RWPE2 (cell line): Measurements from ENCODE around the gene NBPF3.
"Not testable (repeated sequence)": the region's sequence is repeated elsewhere in the genome, so short reads cannot be mapped to it uniquely, and the experiment has no call there.

Source experiments
- ATAC-seq: fragments of 200-7000 bp; cut with Tn5 transposase; 3 replicates; pipeline ENCODE4 v1.9.1; 2021; ENCODE audit warnings: low read depth
- DNase-seq: peaks from one replicate; pipeline ENCODE4 v3.0.0-alpha.2; 2020; ENCODE audit warnings: low spot score
- H3K27ac ChIP-seq: fragments of 450-650 bp; 2 replicates; pipeline ENCODE4 v1.5.1; 2017; ENCODE audit warnings: mild to moderate bottlenecking; ENCODE audit not compliant: poor library complexity, severe bottlenecking
- H3K27me3 ChIP-seq: fragments of 250-450 bp; sonication (Bioruptor Pico); 2 replicates; pipeline ENCODE4 v1.5.1; 2021; ENCODE audit warnings: mild to moderate bottlenecking, moderate library complexity; ENCODE audit not compliant: insufficient read depth, poor library complexity, severe bottlenecking
- H3K36me3 ChIP-seq: fragments of 250-450 bp; sonication (Bioruptor Pico); 2 replicates; pipeline ENCODE4 v1.5.1; 2020; ENCODE audit warnings: low read depth, mild to moderate bottlenecking, moderate library complexity
- H3K4me1 ChIP-seq: fragments of 250-450 bp; sonication (Bioruptor Pico); 2 replicates; pipeline ENCODE4 v1.5.1; 2021; ENCODE audit warnings: mild to moderate bottlenecking, moderate library complexity; ENCODE audit not compliant: insufficient read depth, poor library complexity, severe bottlenecking
- H3K4me3 ChIP-seq: fragments of 250-450 bp; sonication (Bioruptor Pico); 2 replicates; pipeline ENCODE4 v1.5.1; 2021; ENCODE audit warnings: mild to moderate bottlenecking, moderate library complexity; ENCODE audit not compliant: severe bottlenecking
- H3K9me3 ChIP-seq: fragments of 250-450 bp; sonication (Bioruptor Pico); 2 replicates; pipeline ENCODE4 v1.5.1; 2021; ENCODE audit warnings: mild to moderate bottlenecking, moderate library complexity; ENCODE audit not compliant: severe bottlenecking
- CTCF ChIP-seq: fragments of 450-650 bp; IDR thresholded peaks from one replicate; pipeline ENCODE4 v1.5.1; 2017; ENCODE audit warnings: mild to moderate bottlenecking, moderate library complexity; ENCODE audit not compliant: poor library complexity, severe bottlenecking

The NBPF3 gene

GRCh38 chr1:21514245-21514644 lies 74.3 kb downstream of the NBPF3 start:
- DNase-seq: no peak
- Histone ChIP-seq H3K27me3 (peaks cover 17% of the 10 kb centered on the region), H3K36me3 (no peaks in the 10 kb centered on the region), H3K4me3 (no peak overlapping the region), H3K9me3 (no peaks in the 10 kb centered on the region), H3K27ac (no peak overlapping the region), H3K4me1 (no peaks in the 10 kb centered on the region)
- no peak for ATAC-seq
- no peak for TF ChIP-seq CTCF

- DNase-seq (no peak), ATAC-seq (no peak)
- no peaks in the 10 kb centered on the region for H3K36me3 ChIP-seq
- no peak overlapping the region for H3K27ac ChIP-seq
- no peak overlapping the region for H3K4me3 ChIP-seq
- no peak for TF ChIP-seq CTCF
- no peaks in the 10 kb centered on the region for H3K9me3 ChIP-seq
- H3K27me3 ChIP-seq: no peaks in the 10 kb centered on the region
- H3K4me1 ChIP-seq: no peaks in the 10 kb centered on the region
Observed at GRCh38 chr1:21517161-21517589, 77.2 kb downstream of the NBPF3 start.

GRCh38 chr1:21517660-21518480 lies 77.9 kb downstream of the NBPF3 start:
- DNase-seq (no peak), ATAC-seq (no peak)
- Histone ChIP-seq H3K4me3 (no peak overlapping the region), H3K27ac (no peak overlapping the region), H3K4me1 (no peaks in the 10 kb centered on the region), H3K9me3 (no peaks in the 10 kb centered on the region), H3K36me3 (no peaks in the 10 kb centered on the region), H3K27me3 (no peaks in the 10 kb centered on the region)
- TF ChIP-seq CTCF: no peak

GRCh38 chr1:21518774-21519455 lies 79.0 kb downstream of the NBPF3 start:
- H3K36me3 ChIP-seq: no peaks in the 10 kb centered on the region
- H3K4me1 ChIP-seq: no peaks in the 10 kb centered on the region
- no peaks in the 10 kb centered on the region for H3K9me3 ChIP-seq
- DNase-seq: no peak
- no peak overlapping the region for H3K27ac ChIP-seq
- no peak for TF ChIP-seq CTCF
- H3K4me3 ChIP-seq: no peak overlapping the region
- no peak for ATAC-seq
- no peaks in the 10 kb centered on the region for H3K27me3 ChIP-seq

GRCh38 chr1:21519486-21520070 lies 79.6 kb downstream of the NBPF3 start:
- not testable (repeated sequence) for ATAC-seq, H3K36me3 ChIP-seq, DNase-seq, H3K27ac ChIP-seq, H3K27me3 ChIP-seq, H3K9me3 ChIP-seq, H3K4me3 ChIP-seq, H3K4me1 ChIP-seq
